Measurements from ENCODE around the gene RAG2. TPM values are rescaled to one million over a fixed set of nuclear protein-coding genes. Genes with fewer than 3 reads are reported as not detected.

Gene RAG2
- total RNA-seq, 1 donor from 2014 or later: not detected

GRCh38 chr11:36609383-36609782, 11.3 kb upstream of the RAG2 start:
- no peak for DNase-seq
- Histone ChIP-seq H3K4me1 (no peaks in the 10 kb centered on the region), H3K9me3 (no peaks in the 10 kb centered on the region), H3K27ac (no peak overlapping the region), H3K27me3 (ENCODE audit: low read depth) (no peaks in the 10 kb centered on the region), H3K4me3 (no peak overlapping the region), H3K36me3 (no peaks in the 10 kb centered on the region)
- intact Hi-C loops (cut with DNase I): no loop called here
- TF ChIP-seq CTCF (IDR thresholded peaks at IDR 0.05): no peak
- no peak for ATAC-seq

- Histone ChIP-seq H3K4me3 (no peak overlapping the region), H3K4me1 (no peaks in the 10 kb centered on the region), H3K27ac (no peak overlapping the region), H3K9me3 (no peaks in the 10 kb centered on the region), H3K27me3 (ENCODE audit: low read depth) (no peaks in the 10 kb centered on the region), H3K36me3 (no peaks in the 10 kb centered on the region)
- intact Hi-C loops (cut with DNase I): no loop called here
- ATAC-seq (no peak), DNase-seq (no peak)
- no peak for TF ChIP-seq CTCF (IDR thresholded peaks at IDR 0.05)
These were observed 10.6 kb upstream of the RAG2 start for GRCh38 chr11:36608491-36609199.

DNA sequence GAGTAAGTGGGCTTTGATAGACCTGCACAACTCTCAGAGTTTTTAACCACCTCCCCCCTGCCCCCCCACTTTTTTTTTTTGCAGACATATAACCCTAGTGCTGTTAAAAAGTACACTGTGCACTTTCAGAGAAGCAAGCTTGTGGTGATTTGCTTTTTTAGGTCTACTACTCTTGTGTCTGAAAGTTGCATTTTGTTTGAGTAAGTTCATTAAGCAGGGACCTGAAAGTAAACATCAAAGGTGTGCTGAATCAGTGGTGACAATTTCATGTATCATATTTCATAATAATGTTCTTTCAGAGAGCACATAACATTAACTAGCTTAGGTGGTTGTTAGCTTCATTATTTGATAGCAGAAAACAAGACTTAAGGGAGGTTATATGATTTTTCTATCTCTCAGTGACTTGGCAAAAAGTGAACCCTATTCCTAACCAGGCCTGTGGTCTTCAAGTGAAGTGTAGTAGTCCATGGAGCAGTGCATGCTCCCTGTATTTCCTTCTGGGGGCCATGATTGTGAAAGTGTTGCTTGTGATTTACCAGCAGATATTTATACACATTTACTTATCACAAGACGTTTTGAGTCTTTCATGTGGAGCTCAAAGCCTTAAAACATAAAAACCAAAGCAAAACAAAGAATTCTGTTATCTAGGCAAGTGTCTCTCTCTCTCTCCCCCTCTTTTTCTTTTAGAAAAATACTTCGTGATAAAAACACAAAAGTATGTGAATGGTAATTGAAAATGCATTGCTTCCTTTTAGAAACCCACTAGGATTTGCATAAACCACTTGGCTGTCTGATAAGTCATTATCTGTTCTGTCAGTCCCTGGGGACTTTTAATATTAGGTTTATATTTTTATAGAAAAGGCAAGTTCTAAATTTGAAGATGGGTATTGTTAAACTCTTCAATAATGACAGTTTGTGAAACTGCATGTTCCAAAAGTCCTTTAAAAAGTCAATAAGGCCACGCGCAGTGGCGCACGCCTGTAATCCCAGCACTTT, 7.5 kb upstream of the RAG2 start:
- DNase-seq (no peak), ATAC-seq (no peak)
- Histone ChIP-seq H3K27ac (no peak overlapping the region), H3K36me3 (no peaks in the 10 kb centered on the region), H3K27me3 (ENCODE audit: low read depth) (no peaks in the 10 kb centered on the region), H3K4me3 (no peak overlapping the region), H3K9me3 (no peaks in the 10 kb centered on the region), H3K4me1 (no peaks in the 10 kb centered on the region)
- intact Hi-C loops (cut with DNase I): no loop called here
- no peak for TF ChIP-seq CTCF (IDR thresholded peaks at IDR 0.05)

GRCh38 chr11:36602135-36602534, 4.1 kb upstream of the RAG2 start:
- ATAC-seq (no peak), DNase-seq (no peak)
- Histone ChIP-seq H3K27ac (no peak overlapping the region), H3K4me3 (no peak overlapping the region), H3K36me3 (no peaks in the 10 kb centered on the region), H3K9me3 (no peaks in the 10 kb centered on the region), H3K27me3 (ENCODE audit: low read depth) (no peaks in the 10 kb centered on the region), H3K4me1 (no peaks in the 10 kb centered on the region)
- TF ChIP-seq CTCF (IDR thresholded peaks at IDR 0.05): no peak
- intact Hi-C loops (cut with DNase I): no loop called here

GRCh38 chr11:36601155-36601554, 3.1 kb upstream of the RAG2 start:
- DNase-seq: no peak
- intact Hi-C loops (cut with DNase I): no loop called here
- TF ChIP-seq CTCF (IDR thresholded peaks at IDR 0.05): no peak
- H3K36me3 ChIP-seq: no peaks in the 10 kb centered on the region
- no peaks in the 10 kb centered on the region for H3K27me3 ChIP-seq (ENCODE audit: low read depth)
- no peak for ATAC-seq
- H3K9me3 ChIP-seq: no peaks in the 10 kb centered on the region
- no peak overlapping the region for H3K27ac ChIP-seq
- no peak overlapping the region for H3K4me3 ChIP-seq
- no peaks in the 10 kb centered on the region for H3K4me1 ChIP-seq

All from lower lobe of right lung (tissue), 2 donors.